Astrocyte (in vitro differentiated cells and primary cell): ENCODE results near the gene TNNI2. TPM values are rescaled to one million over a fixed set of nuclear protein-coding genes. Genes with fewer than 3 reads are reported as not detected.

Experiments
- DNase-seq: peaks from one replicate; pipeline ENCODE4 v3.0.0-alpha.2; 2010; ENCODE audit warnings: low read depth
- FAIRE-seq: peaks from 2 replicates; lab custom pipeline; 2011; peaks lifted over from hg19 to GRCh38; lab: Jason Lieb, UNC
- H2AFZ ChIP-seq: 2 replicates; pipeline ENCODE4 v1.6.0; 2012; ENCODE audit warnings: low read depth, low read length, inconsistent platforms
- H3K27ac ChIP-seq: 2 replicates; pipeline ENCODE4 v1.5.1; 2011; ENCODE audit warnings: low read depth, low read length, inconsistent platforms
- H3K27me3 ChIP-seq: 2 replicates; pipeline ENCODE4 v1.6.0; 2011; ENCODE audit warnings: low read length, inconsistent platforms; ENCODE audit not compliant: insufficient read depth
- H3K36me3 ChIP-seq: 2 replicates; pipeline ENCODE4 v1.5.1; 2011; ENCODE audit warnings: low read length, inconsistent platforms; ENCODE audit not compliant: insufficient read depth
- H3K4me1 ChIP-seq: 2 replicates; pipeline ENCODE4 v1.5.1; 2011; ENCODE audit warnings: low read length, inconsistent platforms; ENCODE audit not compliant: insufficient read depth
- H3K4me2 ChIP-seq: 2 replicates; pipeline ENCODE4 v1.6.0; 2012; ENCODE audit warnings: low read length, inconsistent platforms
- H3K4me3 ChIP-seq: 2 replicates; pipeline ENCODE4 v1.5.1; 2011; ENCODE audit warnings: low read depth, mild to moderate bottlenecking, low read length, inconsistent platforms; ENCODE audit not compliant: insufficient read depth
- H3K79me2 ChIP-seq: 2 replicates; pipeline ENCODE4 v1.6.0; 2012; ENCODE audit warnings: mild to moderate bottlenecking, low read length, inconsistent platforms; ENCODE audit not compliant: insufficient read depth
- H3K9ac ChIP-seq: 2 replicates; pipeline ENCODE4 v1.6.0; 2012; ENCODE audit warnings: mild to moderate bottlenecking, low read length, inconsistent platforms
- H3K9me3 ChIP-seq: 2 replicates; pipeline ENCODE4 v1.5.1; 2012; ENCODE audit warnings: low read depth, mild to moderate bottlenecking, low read length, inconsistent platforms; ENCODE audit not compliant: insufficient read depth
- H4K20me1 ChIP-seq: 2 replicates; pipeline ENCODE4 v1.6.0; 2012; ENCODE audit warnings: low read length, inconsistent platforms; ENCODE audit not compliant: insufficient read depth
- H3K27ac Mint-ChIP-seq: one replicate; pipeline ENCODE4 v1.8.0; 2021; ENCODE audit warnings: mild to moderate bottlenecking, mixed read lengths; ENCODE audit not compliant: unreplicated experiment
- H3K27me3 Mint-ChIP-seq: one replicate; pipeline ENCODE4 v1.8.0; 2021; ENCODE audit warnings: low read depth, mixed read lengths; ENCODE audit not compliant: unreplicated experiment
- H3K36me3 Mint-ChIP-seq: one replicate; pipeline ENCODE4 v1.8.0; 2021; ENCODE audit warnings: low read depth, mixed read lengths; ENCODE audit not compliant: unreplicated experiment
- H3K4me1 Mint-ChIP-seq: one replicate; pipeline ENCODE4 v1.8.0; 2021; ENCODE audit warnings: low read depth, mixed read lengths; ENCODE audit not compliant: unreplicated experiment
- H3K4me3 Mint-ChIP-seq: one replicate; pipeline ENCODE4 v1.8.0; 2021; ENCODE audit warnings: mild to moderate bottlenecking, moderate library complexity, mixed read lengths; ENCODE audit not compliant: unreplicated experiment
- H3K9me3 Mint-ChIP-seq: one replicate; pipeline ENCODE4 v1.8.0; 2021; ENCODE audit warnings: mild to moderate bottlenecking, mixed read lengths; ENCODE audit not compliant: unreplicated experiment
- EZH2 ChIP-seq: IDR thresholded peaks from 2 replicates; pipeline ENCODE4 v1.6.1; 2012; ENCODE audit warnings: mild to moderate bottlenecking, low read length, inconsistent platforms; ENCODE audit not compliant: insufficient read depth
- total RNA-seq: library from RNA; stranded (reverse); gene quantifications from 2 replicates; pipeline ENCODE4 v1.2.1, GENCODE V29; 2021
- TF ChIP-seq, protein P1 (sequence below): IDR thresholded peaks from 2 replicates; pipeline ENCODE4 v1.5.1; 2011; ENCODE audit warnings: low read depth, mild to moderate bottlenecking, inconsistent platforms, low read length, moderate library complexity; ENCODE audit not compliant: insufficient read depth

Gene TNNI2
- total RNA-seq, 1 donor from 2014 or later, result not detected

DNA sequence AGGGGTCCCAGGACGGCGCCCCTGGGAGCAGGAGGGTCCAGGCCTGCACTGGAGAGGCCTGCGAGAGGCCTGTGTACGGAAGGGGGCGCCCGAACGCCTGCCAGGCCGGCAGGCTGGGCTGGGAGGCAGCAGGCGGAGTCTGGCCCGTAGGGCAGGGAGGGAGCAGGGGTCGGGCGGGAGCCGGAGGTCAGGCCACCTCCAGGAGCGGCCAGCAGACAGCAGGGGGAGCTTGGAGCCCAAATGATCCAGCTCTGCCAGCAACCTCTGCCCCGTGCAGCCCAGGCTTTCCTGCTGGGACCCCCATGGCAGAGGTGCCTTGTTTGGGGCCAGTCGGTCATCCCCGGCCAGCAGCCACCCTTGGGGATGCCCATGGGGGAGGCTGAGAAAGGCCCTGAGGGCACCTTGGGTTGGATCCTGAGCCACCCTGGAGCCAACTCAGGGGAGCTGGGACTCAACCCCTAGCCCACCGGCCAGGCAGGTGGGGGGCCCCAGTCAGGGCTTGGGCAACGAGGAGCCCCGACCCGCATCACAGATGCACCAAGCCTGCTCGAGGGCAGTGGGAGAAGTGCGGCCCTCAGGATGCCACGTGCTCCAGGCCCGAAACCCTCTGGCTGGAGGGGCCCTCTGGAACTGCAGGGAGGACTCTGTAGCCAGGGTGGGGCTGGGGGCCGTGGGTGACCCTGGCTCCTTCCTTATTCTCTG is 13.6 kb upstream of the TNNI2 start:
- no peak overlapping the region for H3K27ac Mint-ChIP-seq

GRCh38 chr11:1825785-1826451 is 12.9 kb upstream of the TNNI2 start:
- H3K27ac Mint-ChIP-seq, result no peak overlapping the region

More for the DNA sequence above, 13.6 kb upstream of the TNNI2 start:
- Histone ChIP-seq H3K4me3 (no peak overlapping the region), H3K79me2 (no peaks in the 10 kb centered on the region), H2AFZ (no peak overlapping the region), H3K27me3 (no peaks in the 10 kb centered on the region), H3K4me2 (no peak overlapping the region), H4K20me1 (no peaks in the 10 kb centered on the region), H3K9ac (no peak overlapping the region), H3K36me3 (no peaks in the 10 kb centered on the region), H3K27ac (no peak overlapping the region), H3K9me3 (no peaks in the 10 kb centered on the region), H3K4me1 (peaks cover 38% of the 10 kb centered on the region)
- H3K4me3 Mint-ChIP-seq, result no peak overlapping the region
- H3K27me3 Mint-ChIP-seq, result peaks cover 26% of the 10 kb centered on the region
- DNase-seq (no peak), FAIRE-seq (no peak)
- peaks cover 2% of the 10 kb centered on the region for H3K36me3 Mint-ChIP-seq
- H3K9me3 Mint-ChIP-seq, result peaks cover 4% of the 10 kb centered on the region
- TF ChIP-seq EZH2, result no peak
- TF ChIP-seq, protein P1, sequence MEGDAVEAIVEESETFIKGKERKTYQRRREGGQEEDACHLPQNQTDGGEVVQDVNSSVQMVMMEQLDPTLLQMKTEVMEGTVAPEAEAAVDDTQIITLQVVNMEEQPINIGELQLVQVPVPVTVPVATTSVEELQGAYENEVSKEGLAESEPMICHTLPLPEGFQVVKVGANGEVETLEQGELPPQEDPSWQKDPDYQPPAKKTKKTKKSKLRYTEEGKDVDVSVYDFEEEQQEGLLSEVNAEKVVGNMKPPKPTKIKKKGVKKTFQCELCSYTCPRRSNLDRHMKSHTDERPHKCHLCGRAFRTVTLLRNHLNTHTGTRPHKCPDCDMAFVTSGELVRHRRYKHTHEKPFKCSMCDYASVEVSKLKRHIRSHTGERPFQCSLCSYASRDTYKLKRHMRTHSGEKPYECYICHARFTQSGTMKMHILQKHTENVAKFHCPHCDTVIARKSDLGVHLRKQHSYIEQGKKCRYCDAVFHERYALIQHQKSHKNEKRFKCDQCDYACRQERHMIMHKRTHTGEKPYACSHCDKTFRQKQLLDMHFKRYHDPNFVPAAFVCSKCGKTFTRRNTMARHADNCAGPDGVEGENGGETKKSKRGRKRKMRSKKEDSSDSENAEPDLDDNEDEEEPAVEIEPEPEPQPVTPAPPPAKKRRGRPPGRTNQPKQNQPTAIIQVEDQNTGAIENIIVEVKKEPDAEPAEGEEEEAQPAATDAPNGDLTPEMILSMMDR, result peak; percentile 19
- peaks cover 26% of the 10 kb centered on the region for H3K4me1 Mint-ChIP-seq

More at GRCh38 chr11:1825785-1826451, 12.9 kb upstream of the TNNI2 start:
- Histone ChIP-seq H3K9ac (no peak overlapping the region), H3K4me1 (peaks cover 40% of the 10 kb centered on the region), H3K9me3 (no peaks in the 10 kb centered on the region), H3K79me2 (no peaks in the 10 kb centered on the region), H3K36me3 (no peaks in the 10 kb centered on the region), H2AFZ (no peak overlapping the region), H3K27me3 (no peaks in the 10 kb centered on the region), H3K27ac (no peak overlapping the region), H4K20me1 (no peaks in the 10 kb centered on the region), H3K4me3 (no peak overlapping the region), H3K4me2 (peak overlapping the region; percentile 79)
- H3K36me3 Mint-ChIP-seq, result peaks cover 2% of the 10 kb centered on the region
- H3K9me3 Mint-ChIP-seq, result peaks cover 4% of the 10 kb centered on the region
- FAIRE-seq (no peak), DNase-seq (no peak)
- peaks cover 26% of the 10 kb centered on the region for H3K27me3 Mint-ChIP-seq
- H3K4me3 Mint-ChIP-seq, result no peak overlapping the region
- peaks cover 29% of the 10 kb centered on the region for H3K4me1 Mint-ChIP-seq
- TF ChIP-seq EZH2, result no peak
- TF ChIP-seq, protein P1, result no peak
